Measurements from ENCODE around the gene MSI2. TPM values are rescaled to one million over a fixed set of nuclear protein-coding genes. Genes with fewer than 3 reads are reported as not detected.
A peak's percentile ranks its signal among the peaks of the same experiment; 100 is the strongest.

The MSI2 gene
- total RNA-seq, 2 donors from 2014 or later = 23.2 to 30.9 TPM

DNA sequence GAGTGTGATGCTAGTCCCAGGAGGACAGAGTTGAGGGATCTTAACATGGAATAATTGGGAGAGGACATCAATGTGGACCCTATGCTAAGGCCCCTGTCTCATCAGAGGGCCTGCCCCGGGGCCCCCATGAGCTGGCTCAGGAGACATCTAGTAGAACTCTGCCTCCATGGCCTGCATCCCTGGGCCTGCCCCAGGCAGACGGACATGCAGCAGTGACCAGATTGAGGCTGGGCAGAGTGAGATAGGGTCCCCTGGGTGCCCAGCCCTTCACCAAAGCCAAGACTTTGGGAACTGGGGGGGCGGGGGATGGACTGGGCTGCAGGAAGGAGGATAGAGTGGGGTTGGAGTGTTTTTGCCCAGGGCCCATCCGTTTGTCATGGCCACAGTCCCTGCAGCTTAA lies 373.6 kb downstream of the MSI2 start:
- intact Hi-C loops (cut with DNase I) = loop anchor here in 1 of 2 donors (5.0 kb wide), 1 partner anchor 1117 kb away; no protein-coding TSS in a partner anchor
- DNase-seq (ENCODE audit: low spot score) = peak; percentile 49

DNA sequence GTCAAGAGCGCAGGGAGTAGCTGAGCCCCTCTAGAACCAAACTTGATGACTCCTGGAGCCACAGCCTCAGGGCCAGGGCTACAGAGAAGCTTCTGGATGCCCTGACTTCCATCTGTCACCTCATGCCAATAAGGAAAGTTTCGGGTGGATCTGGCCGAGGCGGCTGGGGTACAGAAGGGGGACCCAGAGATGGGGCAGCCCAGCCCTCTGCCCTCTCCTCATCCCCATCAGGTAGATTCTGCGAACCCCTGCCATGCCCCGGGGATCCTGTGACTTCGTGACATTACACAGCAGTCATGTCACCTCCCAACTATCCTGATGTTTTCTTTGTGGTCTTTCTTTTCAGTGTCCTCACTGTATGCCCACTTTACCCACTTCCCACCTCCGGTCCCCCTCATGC lies 374.4 kb downstream of the MSI2 start:
- intact Hi-C loops (cut with DNase I) = loop anchor here in 1 of 2 donors (5.0 kb wide), 1 partner anchor 1117 kb away; no protein-coding TSS in a partner anchor
- DNase-seq (ENCODE audit: low spot score) = peak; percentile 69

DNA sequence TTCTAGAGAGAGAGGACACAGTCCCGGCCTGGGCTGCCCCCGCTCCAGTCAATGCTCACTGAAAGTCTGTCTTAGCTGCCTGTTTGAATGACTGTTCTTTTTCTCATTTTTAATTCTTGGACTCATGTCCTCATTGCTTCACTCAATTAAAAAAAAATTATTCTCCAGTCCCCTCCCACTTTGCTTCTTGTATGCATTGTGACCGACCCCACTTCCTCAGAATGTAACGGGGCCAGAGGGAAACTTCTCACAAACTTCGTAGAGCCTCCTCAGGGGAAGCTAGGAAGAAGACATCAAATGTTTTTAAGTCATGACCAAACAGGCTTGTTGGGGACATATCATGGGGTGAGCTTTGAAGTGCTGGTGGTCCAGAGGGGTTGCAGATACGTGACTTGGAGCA lies 375.5 kb downstream of the MSI2 start:
- peak; percentile 30 for DNase-seq (ENCODE audit: low spot score)

DNA sequence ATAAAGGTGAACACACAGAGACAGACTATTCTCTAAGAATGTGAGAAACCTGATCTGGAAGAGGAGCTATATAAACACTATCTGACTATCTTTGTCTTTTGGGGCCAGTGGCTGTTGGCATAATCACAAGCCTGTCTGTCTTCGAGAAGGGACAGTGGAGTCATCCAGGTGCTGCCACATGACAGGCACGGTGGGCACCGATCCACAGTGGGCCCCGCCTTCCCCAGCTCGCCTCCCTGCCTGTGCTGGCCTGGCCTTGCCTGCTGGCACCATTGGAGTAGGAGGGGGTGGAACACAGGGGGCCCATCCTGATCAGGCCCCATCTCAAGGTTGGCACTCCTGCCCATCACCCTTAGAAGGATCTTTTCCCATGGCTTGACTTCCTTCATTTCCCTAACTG lies 376.0 kb downstream of the MSI2 start:
- DNase-seq (ENCODE audit: low spot score) = peak; percentile 32
- intact Hi-C loops (cut with DNase I) = loop anchor here in 1 of 2 donors (5.0 kb wide), 1 partner anchor 1115 kb away; no protein-coding TSS in a partner anchor

More for the DNA sequence above, 375.5 kb downstream of the MSI2 start:
- intact Hi-C loops (cut with DNase I) = loop anchor here in 1 of 2 donors (5.0 kb wide), 1 partner anchor 1115 kb away; no protein-coding TSS in a partner anchor

DNA sequence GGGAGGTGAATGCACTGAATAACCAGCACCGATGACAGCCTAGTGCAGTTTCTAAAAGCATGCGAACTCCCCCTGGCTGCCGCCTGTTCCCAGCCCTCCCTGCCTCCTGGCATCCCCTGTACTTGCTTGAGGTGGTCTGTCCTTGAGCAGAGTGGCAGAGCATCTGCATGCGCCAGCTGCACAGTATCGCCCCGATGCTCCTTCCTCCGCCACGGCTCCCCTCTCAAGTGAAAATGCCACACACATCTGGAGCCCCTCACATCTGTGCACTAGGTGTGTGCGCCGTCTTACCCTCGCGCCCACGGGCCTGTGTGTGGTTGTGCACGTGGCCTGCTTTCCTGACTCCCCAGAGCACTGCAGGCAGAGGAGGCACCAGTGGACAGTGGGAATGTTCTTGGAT lies 376.9 kb downstream of the MSI2 start:
- intact Hi-C loops (cut with DNase I) = loop anchor here in 1 of 2 donors (5.0 kb wide), 1 partner anchor 1114 kb away; no protein-coding TSS in a partner anchor
- DNase-seq (ENCODE audit: low spot score) = peak; percentile 62

DNA sequence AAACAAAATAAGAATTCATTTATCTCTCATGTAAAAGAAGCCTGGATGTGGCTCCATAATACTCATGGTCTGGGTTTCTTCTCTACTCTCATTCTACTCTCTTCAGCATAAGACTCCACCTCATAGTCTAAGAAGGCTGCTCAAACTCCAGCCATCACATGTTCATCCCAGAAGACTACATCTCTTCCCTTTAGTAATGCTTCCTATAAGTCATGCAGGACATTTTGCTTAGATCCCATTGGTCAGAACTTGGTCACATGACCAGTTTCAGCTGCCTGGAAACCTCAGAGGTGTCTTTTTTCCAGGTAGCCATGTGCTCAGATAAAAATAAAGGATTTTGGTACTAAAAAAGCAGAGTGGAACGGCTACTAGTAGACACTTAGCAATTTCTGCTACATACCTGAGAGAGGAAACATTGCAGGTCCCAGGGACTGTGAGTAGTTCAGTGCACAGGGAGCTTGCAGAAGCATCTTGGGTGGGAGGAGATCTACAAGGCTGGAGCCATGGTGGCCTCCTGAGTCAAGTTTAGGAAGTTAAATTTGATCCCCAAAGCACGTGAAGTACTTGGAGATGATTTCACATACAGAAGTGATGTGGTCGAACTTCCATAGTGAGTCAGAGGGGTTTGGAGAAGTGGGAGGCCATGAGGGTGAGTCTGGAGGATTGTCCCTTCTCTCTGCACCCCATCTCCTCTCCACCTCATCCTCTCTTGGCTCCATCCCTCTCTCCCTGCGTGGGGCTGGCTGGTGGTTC lies 378.6 kb downstream of the MSI2 start:
- intact Hi-C loops (cut with DNase I) = loop anchor here in 1 of 2 donors (5.0 kb wide), 1 partner anchor 1112 kb away; no protein-coding TSS in a partner anchor

DNA sequence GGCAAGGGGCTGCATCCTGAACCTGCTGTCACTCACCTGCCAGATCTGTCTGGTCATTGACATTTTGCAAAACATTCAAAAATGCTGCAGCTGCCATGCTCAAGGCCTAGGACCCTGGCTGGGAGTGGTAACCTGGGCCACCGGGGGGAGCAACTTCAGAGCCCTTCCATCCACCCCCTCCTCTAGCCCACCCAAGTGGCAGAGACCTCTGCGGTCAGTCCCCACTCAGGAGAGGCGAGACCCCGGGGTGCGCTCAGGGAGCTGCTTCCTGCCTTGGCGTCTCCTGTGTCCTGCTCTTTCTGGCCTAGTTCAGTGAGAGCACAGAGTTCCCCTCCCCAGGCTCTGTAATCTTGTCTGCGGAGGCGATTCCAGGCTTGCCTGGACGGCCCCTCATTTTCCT lies 380.0 kb downstream of the MSI2 start:
- intact Hi-C loops (cut with DNase I) = no loop called here
- DNase-seq (ENCODE audit: low spot score) = peak; percentile 50

More for the DNA sequence above, 378.6 kb downstream of the MSI2 start:
- peak; percentile 3 for DNase-seq (ENCODE audit: low spot score)

DNA sequence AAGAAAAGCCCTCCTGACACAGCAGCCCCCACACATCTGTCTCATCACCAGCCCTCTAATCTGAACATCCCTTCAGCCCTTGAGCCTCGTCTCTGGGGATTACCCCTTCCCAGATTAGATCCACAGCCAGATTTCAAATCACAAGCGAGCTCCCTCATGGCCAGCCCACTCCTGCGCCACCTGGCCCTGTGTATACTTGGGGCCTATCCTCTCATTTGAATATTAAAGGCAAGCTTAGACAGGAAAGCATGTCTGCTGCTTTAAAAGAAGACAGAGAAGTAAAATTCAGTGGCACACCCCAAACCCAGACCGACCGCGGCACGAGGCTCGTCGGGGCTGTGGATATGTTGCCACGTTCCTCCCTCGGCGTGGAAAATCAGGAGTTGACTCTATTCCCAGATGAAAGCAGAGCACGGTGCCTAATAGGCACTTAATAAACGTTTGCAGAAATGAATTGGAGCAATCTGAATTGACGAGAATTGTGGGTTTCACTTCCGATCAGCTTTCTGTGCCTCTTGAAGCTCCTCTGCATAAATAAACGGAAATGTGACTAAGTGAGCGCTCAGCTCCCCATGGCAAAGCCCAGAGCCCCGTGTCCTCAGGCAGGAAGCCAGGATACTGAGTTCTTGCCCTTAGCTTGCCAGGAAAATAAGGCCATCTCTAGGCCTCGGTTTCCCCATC lies 380.8 kb downstream of the MSI2 start:
- no peak for DNase-seq (ENCODE audit: low spot score)
- intact Hi-C loops (cut with DNase I) = no loop called here

DNA sequence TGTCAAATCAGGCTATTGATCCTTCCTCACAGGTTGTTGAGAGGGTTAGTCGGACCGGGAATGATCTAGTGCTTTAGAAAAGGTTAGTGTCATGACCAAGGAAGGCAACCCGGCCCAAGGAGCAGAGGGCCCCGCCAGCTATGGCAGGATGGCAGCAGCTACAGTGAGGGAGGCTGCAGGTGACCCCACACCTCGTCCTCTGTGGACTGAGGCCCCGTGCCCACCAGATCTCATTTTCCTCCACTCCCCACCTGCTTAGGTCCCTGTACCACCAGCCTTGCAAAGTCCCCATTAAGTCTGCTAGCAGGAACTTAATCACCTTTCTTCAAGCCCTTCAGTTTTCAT lies 381.3 kb downstream of the MSI2 start:
- no peak for DNase-seq (ENCODE audit: low spot score)
- intact Hi-C loops (cut with DNase I) = no loop called here

DNA sequence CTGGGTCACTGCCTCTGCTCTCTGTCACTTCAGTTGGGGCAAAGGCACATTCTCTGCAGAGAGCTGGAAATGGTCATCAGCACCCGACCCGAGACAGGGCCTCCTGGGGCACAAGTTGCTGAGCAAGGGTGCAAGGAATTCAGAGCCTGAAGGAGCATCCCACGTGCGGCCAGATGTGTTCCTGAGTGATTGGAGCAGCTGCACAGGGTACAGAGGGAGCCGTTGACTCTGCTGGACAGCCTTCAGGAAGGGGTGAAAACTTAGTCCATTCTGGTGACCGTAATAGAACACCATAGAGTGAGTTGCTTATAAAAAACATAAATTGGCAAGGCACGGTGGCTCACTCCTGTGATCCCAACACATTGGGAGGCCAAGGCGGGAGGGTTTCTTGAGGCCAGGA lies 382.0 kb downstream of the MSI2 start:
- intact Hi-C loops (cut with DNase I) = no loop called here
- no peak for DNase-seq (ENCODE audit: low spot score)

DNA sequence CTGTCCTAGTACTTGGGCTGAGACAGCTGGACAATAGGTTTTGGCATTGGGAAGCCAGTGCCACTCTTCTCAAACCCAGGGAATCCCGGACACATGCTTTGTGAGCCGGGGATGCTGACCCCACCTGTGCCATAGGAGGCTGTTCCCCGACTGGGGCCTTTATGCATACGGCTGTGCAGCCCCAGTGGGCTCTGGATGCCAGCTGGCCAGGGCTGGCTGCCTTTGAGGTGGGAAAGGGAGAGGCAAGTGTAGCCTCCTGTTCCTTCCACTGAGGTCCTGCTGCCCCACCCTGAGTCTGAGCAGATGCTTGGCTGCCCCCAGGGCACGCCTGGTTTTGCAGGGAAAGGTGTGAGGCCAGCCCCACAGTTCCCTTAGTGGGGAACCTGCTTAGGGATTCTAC lies 383.1 kb downstream of the MSI2 start:
- intact Hi-C loops (cut with DNase I) = no loop called here
- DNase-seq (ENCODE audit: low spot score) = no peak

DNA sequence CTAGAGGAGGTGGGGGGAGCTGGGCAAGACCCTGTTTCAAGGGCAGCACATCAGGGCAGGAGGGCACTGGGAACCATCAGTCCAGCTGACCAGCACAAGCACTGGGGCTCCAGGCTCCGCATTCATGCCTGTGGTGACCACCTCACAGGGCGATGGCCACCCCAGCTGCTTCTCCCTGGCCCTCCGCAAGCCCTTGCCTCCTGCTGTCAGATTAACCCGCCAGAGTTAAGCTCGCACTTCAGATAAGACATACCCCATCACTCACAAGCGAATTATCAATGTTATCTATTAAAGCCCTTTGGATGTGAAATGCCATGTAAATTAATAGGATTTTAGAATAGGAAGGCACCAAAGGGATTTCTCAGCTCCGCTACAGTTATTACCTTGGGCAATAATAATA lies 383.8 kb downstream of the MSI2 start:
- DNase-seq (ENCODE audit: low spot score) = no peak
- intact Hi-C loops (cut with DNase I) = no loop called here

DNA sequence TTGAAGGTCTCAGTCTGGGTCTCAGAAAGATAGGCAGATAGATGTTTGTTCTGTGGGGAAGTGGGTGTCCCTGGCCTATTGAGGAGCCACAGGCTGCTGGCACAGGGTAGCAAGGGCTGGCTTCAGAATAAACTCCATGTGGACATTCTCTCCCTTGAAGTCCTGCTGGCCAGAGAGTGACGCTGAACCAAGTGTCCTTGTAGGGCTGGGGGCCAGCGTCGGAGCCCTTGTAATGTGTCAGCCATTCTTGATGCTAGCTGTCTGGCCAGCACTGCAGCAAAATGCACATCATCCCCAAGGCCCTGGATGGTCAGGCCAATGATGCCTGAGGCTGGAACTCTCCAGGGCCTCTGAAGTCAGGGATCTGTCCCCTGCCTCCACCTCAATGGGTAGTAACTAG lies 385.4 kb downstream of the MSI2 start:
- intact Hi-C loops (cut with DNase I) = no loop called here
- DNase-seq (ENCODE audit: low spot score) = no peak

DNA sequence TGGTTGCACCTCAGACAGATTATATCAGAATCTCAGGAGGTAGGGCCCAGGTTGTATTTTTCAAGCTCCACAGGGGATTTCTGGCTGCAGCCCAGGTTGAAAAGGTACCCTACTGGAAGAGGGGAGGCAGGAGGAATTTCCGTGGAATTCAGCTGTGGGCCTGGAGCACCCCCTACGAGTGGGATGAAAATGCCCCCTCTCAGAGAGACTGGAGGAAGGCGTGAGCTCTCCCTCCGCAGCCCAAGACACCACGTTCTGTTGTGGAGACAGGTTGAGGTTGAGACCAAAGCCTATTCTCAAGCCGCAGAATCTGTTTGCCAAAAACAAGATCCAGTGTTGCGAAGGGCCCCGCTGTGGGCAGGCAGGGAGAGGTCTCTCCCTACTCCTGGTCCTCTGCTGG lies 386.7 kb downstream of the MSI2 start:
- intact Hi-C loops (cut with DNase I) = no loop called here
- no peak for DNase-seq (ENCODE audit: low spot score)

DNA sequence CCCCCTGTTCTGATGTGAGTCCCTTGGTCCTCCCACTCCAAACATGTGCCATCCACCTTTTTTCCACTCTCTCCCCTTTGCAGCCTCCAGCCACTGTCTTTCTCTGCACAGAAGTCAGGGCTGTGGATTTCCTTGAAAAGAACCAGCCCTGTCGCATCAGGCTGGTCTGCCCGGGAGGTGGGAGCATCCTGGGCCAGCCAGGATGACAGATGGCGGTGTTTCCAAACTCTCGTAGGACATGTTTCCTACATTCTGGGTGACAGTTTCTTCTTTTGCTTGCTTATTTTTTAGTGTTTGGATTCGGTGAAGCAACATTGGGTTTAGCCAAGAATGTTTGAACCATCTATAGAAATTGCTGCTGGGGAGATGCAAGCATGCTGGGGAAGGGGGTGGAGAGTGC lies 388.0 kb downstream of the MSI2 start:
- intact Hi-C loops (cut with DNase I) = no loop called here
- DNase-seq (ENCODE audit: low spot score) = no peak

DNA sequence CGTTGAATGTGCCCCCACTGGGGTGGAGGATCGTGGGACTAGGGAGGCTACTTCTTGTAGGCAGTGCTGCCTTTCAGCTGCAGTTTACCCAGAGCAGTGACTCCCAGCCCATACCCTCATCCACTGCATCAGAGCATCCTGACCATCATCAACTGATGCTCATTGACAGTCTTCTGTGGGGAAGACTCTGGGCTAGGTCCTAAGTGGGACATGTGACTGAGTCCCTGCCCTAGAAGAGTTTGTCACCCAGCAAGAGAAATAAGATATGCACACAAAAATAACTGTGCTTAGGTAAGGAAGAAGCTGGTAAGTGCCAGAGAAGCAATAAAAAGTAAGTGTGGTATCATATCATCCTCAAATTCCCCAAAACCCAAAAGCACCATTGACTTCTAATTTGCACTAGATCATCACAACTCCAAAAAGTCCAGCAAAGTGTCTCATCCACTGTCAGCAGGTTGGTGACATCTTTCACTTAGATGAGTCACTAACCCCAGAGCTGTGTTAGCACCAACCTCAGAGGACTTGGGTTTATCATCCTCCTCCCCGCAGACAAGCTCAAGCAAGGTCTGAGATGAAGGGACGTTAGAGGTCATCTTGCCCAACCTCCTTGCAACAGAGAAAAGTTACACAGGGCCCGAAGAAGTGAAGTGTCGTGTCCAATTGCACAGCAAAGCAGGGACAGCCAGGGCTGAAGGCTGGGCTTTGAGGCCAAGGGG lies 389.8 kb downstream of the MSI2 start:
- intact Hi-C loops (cut with DNase I) = no loop called here
- DNase-seq (ENCODE audit: low spot score) = no peak

DNA sequence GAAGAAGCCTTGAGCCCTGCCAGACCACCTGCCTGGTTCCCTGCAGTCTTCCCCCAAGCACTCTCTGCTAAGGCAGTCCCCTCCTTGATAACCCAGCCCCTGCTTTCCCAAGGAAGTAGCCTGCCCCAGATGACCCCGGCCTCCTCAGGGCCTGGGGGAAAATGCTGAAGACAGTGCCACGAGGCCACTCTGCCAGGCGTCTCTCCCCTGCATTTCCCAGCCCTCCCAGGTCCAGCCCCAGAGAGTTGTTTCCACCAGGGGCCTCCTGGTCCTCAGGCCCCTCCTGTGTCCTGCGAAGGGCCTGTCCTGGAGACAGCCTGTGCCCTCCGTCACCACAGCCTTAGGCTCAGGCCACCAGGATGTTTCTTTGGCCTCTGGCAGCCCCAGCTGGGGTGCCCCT lies 392.4 kb downstream of the MSI2 start:
- intact Hi-C loops (cut with DNase I) = no loop called here
- DNase-seq (ENCODE audit: low spot score) = no peak

DNA sequence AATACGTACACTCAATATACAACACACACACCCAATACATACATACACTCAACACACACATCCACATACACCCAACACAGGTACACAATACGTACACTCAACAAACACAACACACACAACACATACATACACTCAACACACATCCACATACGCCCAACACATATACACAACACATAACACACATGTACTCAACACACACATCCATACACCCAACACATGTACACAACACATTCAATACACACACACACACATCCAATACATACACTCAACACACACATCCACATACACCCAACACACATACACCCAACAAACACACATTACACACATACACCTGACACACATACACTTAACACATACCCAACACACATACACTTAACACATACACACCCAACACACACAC lies 392.9 kb downstream of the MSI2 start:
- DNase-seq (ENCODE audit: low spot score) = no peak
- intact Hi-C loops (cut with DNase I) = no loop called here

DNA sequence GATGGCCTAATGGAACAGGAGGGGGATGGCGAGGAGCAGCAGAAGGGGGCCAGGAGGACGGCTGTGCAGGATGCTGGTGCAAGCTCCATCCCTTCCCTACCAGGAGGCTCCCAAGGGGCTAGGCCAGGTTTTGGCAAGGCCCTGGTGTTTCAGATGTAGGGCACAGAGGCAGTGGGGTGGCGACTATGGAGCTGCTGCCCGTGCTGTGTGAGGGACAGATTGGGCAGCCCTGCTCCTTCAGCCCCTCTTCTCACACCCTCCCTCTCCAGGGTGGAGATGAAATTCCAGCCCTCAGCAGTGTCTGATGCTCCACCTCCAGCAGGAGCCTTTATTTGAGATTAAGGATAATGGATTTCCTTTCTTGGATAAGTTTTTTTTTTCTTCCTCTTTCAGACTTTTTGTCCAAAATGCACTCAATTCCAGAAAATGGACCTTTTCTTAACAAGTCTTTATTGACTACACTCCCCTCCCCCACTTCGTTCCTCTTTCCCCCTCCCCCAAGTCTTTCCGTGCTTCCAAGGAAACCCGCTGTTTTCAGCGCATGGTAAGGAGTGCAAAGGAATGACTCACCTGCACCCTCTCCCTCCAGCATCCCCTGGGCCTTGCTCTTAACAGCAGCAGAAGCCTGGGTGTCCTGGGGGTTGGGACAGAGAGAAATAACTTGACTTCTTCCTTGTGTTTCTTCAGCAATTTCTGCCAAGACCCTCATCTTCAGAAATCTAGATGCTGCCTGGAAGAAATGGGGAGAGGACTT lies 393.6 kb downstream of the MSI2 start:
- DNase-seq (ENCODE audit: low spot score) = no peak
- intact Hi-C loops (cut with DNase I) = no loop called here
